ENCODE results near the gene CDKN2AIPNL. TPM values are rescaled to one million over a fixed set of nuclear protein-coding genes. Genes with fewer than 3 reads are reported as not detected.
"Not testable (repeated sequence)": the region's sequence is repeated elsewhere in the genome, so short reads cannot be mapped to it uniquely, and the experiment has no call there.

CDKN2AIPNL gene
- polyA plus RNA-seq, 4 donors, result 30.8 to 32.7 (median 32.0) TPM

GRCh38 chr5:134439210-134439654, 27.6 kb upstream of the CDKN2AIPNL start:
- DNase-seq (ENCODE audit: low read depth in 4 of 4, low spot score in 2 of 4), result no peak

- no peak for DNase-seq (ENCODE audit: low read depth in 4 of 4, low spot score in 2 of 4)
Observed at GRCh38 chr5:134438721-134439123, 27.0 kb upstream of the CDKN2AIPNL start.

GRCh38 chr5:134437847-134438581, 26.3 kb upstream of the CDKN2AIPNL start:
- DNase-seq (ENCODE audit: low read depth in 4 of 4, low spot score in 2 of 4), result no peak

GRCh38 chr5:134437340-134437846, 25.7 kb upstream of the CDKN2AIPNL start:
- no peak for DNase-seq (ENCODE audit: low read depth in 4 of 4, low spot score in 2 of 4)

- DNase-seq (ENCODE audit: low read depth in 4 of 4, low spot score in 2 of 4), result no peak
Observed at GRCh38 chr5:134436523-134437339, 25.1 kb upstream of the CDKN2AIPNL start.

- DNase-seq (ENCODE audit: low read depth in 4 of 4, low spot score in 2 of 4), result no peak
Observed at GRCh38 chr5:134435560-134435959, 23.9 kb upstream of the CDKN2AIPNL start.

GRCh38 chr5:134432677-134433359, 21.1 kb upstream of the CDKN2AIPNL start:
- no peak for DNase-seq (ENCODE audit: low read depth in 4 of 4, low spot score in 2 of 4)

GRCh38 chr5:134432174-134432573, 20.5 kb upstream of the CDKN2AIPNL start:
- no peak for DNase-seq (ENCODE audit: low read depth in 4 of 4, low spot score in 2 of 4)

GRCh38 chr5:134430001-134430569, 18.4 kb upstream of the CDKN2AIPNL start:
- no peak for DNase-seq (ENCODE audit: low read depth in 4 of 4, low spot score in 2 of 4)

- no peak for DNase-seq (ENCODE audit: low read depth in 4 of 4, low spot score in 2 of 4)
Observed at GRCh38 chr5:134427540-134428041, 15.9 kb upstream of the CDKN2AIPNL start.

- DNase-seq (ENCODE audit: low read depth in 4 of 4, low spot score in 2 of 4), result no peak
Observed at GRCh38 chr5:134426361-134426760, 14.7 kb upstream of the CDKN2AIPNL start.

GRCh38 chr5:134423376-134423775, 11.7 kb upstream of the CDKN2AIPNL start:
- no peak for DNase-seq (ENCODE audit: low read depth in 4 of 4, low spot score in 2 of 4)

GRCh38 chr5:134422791-134423365, 11.2 kb upstream of the CDKN2AIPNL start:
- no peak for DNase-seq (ENCODE audit: low read depth in 4 of 4, low spot score in 2 of 4)

- DNase-seq (ENCODE audit: low read depth in 4 of 4, low spot score in 2 of 4), result not testable (repeated sequence)
Observed at GRCh38 chr5:134421038-134421437, 9.4 kb upstream of the CDKN2AIPNL start.

GRCh38 chr5:134420343-134420742, 8.7 kb upstream of the CDKN2AIPNL start:
- DNase-seq (ENCODE audit: low read depth in 4 of 4, low spot score in 2 of 4), result no peak

- DNase-seq (ENCODE audit: low read depth in 4 of 4, low spot score in 2 of 4), result no peak
Observed at GRCh38 chr5:134418958-134419357, 7.3 kb upstream of the CDKN2AIPNL start.

- no peak for DNase-seq (ENCODE audit: low read depth in 4 of 4, low spot score in 2 of 4)
Observed at GRCh38 chr5:134417707-134418106, 6.0 kb upstream of the CDKN2AIPNL start.

GRCh38 chr5:134413046-134413445, 1.4 kb upstream of the CDKN2AIPNL start:
- no peak for DNase-seq (ENCODE audit: low read depth in 4 of 4, low spot score in 2 of 4)

GRCh38 chr5:134411228-134411545, 494 bp downstream of the CDKN2AIPNL start:
- no peak for DNase-seq (ENCODE audit: low read depth in 4 of 4, low spot score in 2 of 4)

GRCh38 chr5:134410822-134411221, 859 bp downstream of the CDKN2AIPNL start:
- DNase-seq (ENCODE audit: low read depth in 4 of 4, low spot score in 2 of 4), result no peak

Measured in left renal cortex interstitium (tissue), 4 donors.